ENCODE results near the gene TM4SF18.
"Not testable (repeated sequence)": the region's sequence is repeated elsewhere in the genome, so short reads cannot be mapped to it uniquely, and the experiment has no call there.

Gene TM4SF18, protein sequence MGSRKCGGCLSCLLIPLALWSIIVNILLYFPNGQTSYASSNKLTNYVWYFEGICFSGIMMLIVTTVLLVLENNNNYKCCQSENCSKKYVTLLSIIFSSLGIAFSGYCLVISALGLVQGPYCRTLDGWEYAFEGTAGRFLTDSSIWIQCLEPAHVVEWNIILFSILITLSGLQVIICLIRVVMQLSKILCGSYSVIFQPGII

GRCh38 chr3:149333176-149333859, at the start of gene TM4SF18:
TM4SF18 (minus strand) TSS chr3:149333636; CDS start chr3:149333382, 254 bp downstream.
- DNase-seq, result no peak

DNA sequence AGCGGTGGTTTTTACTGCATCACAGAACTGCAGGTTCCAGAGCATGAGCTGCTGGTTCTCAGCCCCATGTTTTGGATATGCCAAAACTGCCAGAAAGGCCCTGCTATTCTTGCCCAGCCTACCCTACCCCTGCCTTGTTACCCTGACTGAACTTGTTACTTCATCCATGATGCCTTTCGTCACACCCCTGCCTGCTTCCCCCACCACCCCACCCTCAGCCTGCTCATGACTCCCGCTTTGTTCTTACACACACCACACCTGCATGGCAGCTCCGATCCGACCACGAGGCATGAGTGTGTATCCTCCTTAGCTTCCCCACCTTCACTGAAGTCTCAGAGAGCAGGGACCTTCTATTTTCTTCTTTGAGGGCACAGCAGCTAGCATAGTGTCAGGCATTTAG, 49.1 kb upstream of the TM4SF18 start:
- DNase-seq, result no peak

DNA sequence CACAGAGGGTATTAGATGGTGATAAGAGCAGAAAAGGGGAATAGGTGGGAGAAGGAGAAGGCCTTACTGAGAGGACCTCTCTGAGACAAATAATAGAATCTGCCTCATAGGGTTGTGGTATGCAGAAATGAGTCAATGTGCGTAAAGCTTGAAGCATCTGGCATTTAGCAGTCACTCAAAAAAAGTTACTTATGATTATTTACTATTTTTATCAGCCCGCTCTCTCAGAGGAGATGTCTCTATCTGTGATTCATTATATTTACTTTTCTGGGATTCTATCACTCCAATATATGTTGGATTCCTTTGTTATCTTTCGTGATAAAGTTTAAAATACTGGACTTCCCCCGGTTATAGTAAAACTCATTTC, 48.6 kb upstream of the TM4SF18 start:
- no peak for DNase-seq

GRCh38 chr3:149381173-149382100, 48.0 kb upstream of the TM4SF18 start:
- DNase-seq, result no peak

GRCh38 chr3:149380220-149380619, 46.8 kb upstream of the TM4SF18 start:
- DNase-seq, result not testable (repeated sequence)

- no peak for DNase-seq
These were observed 45.3 kb upstream of the TM4SF18 start for GRCh38 chr3:149378478-149379309.

DNA sequence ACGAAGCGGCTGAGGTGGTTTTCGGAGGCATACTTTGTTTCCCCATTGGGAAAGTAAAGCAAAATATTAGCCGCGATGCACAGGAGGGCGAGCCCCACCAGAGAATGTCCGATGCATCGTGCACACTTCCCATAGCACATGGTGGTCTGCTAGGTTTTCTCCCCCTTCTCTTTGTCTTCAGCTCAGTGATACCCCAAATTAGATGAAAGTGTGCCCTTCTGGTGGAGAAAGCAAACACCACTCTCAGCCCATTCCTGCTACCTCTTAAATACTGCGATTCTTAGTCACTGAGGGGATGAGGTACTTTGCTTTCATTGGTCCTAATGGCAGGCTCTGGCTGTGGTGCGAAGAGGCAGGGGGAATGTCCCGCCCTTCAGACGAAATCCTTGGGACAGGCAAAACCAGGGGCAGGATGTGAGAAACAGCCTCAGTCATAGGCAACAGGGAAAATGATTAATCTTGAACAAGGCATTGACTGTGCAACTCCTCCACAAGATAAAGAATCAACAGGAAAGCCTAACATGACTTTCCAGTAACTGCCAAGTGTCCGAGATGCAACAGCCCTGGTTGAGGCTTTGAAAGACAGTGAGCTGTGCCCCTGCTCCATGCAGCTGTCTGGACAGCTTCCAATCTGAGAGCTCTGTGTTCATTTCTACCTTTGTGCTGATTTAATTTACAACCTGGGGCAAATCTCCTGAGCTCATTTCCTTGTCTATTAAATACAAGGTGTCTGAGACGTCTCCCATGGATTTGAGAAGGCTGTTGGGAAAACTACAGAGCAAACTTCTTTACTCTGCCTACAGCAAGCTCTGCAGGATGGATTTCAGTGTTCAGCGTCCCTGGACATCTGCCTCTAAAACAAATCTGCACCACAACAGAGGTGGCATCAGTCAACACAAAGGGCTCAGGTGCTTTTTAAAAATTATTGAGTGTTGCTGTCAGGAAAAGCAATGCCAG, 44.2 kb upstream of the TM4SF18 start, which contains the start of gene TM4SF1:
Gene TM4SF1, minus strand, starts transcription at position 242 of the 957 bp plus-strand sequence. Its CDS starts 102 bp downstream, at position 140.
- DNase-seq, result no peak

DNA sequence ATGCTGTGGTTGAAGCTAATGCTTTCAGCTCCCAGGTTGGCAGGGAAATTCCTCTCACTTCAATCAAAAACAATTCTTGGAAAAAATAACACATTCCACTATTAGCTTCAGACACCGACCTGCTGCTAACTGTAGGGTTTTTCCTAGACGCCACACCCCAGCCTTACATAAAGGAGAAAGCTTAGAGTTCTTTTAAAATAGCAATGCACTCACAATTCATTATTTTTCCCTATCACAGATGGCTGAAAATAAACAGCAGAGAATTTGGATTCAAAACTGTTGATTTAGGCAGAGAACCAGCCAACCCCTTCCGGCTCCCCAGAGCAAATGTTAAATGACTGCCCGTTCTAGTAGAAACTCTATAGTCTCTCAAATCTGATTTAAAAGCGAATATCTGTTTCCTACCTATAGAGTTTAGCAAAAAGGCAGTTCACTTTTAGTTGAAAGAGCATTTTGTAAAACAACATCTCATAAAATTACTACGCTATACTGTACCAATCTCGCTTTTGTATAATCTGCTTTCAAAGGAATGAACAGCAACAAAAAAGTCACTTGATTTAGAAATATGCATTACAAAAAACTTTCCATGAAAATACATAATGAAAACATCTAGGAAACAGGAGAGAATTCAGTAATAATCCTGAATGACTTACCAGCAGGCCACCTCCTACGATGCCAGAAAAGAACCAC, 43.4 kb upstream of the TM4SF18 start:
- no peak for DNase-seq

DNA sequence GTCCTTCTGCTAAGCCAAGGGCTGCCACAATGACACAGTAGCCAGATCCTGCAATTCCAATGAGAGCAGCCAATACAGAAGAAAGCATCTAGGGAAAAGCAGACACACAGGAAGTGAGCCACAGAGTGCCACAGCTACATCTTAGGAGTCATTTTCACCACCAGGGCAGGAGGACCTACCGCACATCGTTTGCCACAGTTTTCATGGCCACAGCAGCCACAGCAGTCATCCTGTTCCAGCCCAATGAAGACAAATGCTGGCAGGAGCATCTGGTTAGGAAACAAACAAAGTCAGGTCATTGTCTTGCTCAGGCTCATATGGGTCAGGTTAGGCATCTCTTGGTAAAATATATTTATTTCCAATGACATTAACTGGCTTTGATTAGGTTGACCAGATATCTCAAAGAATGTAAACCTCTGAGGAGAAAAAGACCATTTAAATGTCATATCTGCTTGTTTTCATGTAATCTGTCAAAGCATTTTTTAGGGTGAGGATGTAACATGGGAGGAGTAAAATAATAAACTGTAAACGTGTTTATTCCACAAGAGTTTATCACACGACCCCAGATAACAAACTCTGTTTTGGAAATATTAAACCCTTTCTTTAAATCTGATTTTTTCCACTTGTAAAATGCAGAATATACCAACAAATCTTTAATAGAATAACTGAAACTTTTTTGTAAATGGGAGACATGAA, 42.2 kb upstream of the TM4SF18 start:
- no peak for DNase-seq

GRCh38 chr3:149374793-149375500, 41.5 kb upstream of the TM4SF18 start:
- no peak for DNase-seq

DNA sequence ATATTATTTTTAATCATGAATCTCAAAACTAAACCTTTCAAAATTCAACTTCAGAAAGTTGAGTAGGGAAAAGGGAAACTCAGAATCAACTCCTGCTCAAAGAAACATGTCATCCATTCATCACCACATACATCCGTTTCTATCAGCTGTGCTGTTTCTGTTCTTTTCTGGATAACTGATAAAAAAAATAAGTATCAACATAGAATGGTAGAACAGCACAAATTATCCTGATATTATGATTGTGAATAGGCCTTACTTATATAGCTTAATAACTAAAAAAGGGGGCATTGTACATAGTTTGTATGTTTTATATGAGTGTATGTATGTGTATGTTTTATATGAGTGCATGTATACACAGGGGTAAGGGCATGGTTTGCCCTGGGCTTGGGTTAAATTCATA, 41.0 kb upstream of the TM4SF18 start:
- no peak for DNase-seq

DNA sequence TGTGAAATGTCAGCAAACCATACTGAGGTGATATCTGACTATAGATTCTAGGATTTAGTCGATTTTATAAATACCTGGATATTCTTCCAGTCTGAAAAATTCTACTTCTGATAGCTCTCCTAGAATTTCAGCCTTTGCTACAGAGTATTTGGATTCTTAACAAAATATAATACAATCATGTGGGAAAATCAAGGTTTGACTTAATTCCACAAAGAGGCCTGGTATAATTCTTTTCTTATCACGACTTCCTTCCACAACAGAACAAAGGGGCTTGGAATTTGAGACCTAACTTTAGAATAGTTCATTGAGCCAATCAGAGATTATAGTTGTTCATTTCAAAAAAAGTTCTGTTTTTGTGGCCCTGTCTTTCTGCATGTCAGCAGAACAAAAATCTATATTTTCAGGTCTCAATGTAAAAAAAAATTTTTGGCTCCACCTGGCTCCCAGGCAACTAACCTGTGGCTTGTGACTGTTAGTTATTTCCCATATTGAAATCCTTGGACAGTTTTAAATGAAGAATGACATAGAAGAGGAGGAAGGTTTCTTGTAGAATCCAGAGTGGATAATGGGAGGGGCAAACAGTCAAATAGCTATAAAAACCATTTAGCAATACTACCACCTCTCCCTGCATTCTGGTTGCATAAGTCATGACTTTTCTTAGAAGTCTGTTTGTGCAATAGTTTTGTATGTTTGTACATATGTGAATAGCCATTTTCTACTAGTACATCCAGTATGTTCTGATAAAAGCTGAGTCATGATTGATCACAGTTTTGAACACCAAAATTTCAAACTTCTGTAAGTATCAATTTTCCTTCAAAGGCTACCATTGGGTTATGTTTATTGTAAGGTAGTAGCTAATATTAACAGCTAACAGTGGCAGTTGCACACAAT, 40.0 kb upstream of the TM4SF18 start:
- DNase-seq, result no peak

DNA sequence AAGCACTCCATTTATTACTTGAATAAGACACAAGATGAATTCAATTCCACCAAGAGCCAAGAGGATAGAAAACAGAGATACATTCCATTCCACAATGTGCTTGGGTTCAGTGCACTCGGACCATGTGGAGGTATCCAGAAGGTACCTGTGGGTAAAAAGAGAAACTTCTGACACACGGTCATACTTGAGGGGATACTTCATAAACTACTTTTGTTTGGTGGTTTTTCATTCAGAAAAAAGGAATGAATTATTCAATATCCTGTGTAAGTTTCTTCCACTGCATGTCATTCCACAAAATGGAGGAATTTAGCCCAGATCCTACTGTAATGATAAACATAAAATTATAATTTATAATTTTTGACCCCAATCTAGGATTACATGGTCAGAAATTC, 38.3 kb upstream of the TM4SF18 start:
- no peak for DNase-seq

DNA sequence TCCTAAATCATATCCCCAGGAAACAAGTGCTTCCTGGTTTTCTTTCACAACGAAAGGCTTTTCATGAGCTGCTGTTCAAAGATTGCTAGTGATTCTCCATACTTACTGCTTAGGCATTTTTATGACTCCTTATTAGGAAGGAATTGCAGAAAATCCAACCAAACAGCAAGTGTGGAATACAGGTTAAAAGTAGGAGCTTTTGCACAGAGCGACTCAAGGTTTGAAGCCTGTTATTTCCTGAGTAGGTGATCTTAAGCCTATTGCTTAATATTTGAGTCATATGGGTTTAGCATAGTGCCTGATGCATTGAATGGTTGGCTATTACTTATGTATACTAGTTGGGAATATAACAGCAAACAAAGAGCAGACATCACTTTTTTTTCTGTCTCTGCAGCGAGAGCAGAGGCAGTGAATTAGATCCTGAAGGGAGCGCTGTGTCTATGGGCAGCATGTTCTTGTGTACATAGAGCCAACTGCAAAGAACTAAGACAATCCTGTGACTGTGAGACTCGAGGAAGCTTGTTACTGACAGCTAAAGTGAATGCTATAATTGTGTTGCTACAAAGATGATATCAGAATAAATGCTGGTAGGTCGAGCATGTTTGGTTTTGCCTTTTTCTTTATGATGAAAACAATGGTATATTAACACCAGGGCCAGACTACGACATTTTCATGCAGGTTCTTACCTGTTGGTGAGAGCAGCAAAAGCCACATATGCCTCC, 37.7 kb upstream of the TM4SF18 start:
- no peak for DNase-seq

- no peak for DNase-seq
These were observed 36.8 kb upstream of the TM4SF18 start for GRCh38 chr3:149369991-149370866.

GRCh38 chr3:149368674-149369497, 35.5 kb upstream of the TM4SF18 start:
- no peak for DNase-seq

Measured in hematopoietic multipotent progenitor cell treated with erythropoietin and hydrocortisone succinate and interleukin-3 and kit ligand, for 8 days (in vitro differentiated cells).